SK-N-SH (cell line): ENCODE data around the gene RNF157. TPM values are rescaled to one million over a fixed set of nuclear protein-coding genes. Genes with fewer than 3 reads are reported as not detected.

Source experiments
- CTCF ChIA-PET: fragments of 300-600, 350-600 bp; formaldehyde crosslinking; extraction: SDS; loops from one replicate; lab custom pipeline; 2021; lab: Yijun Ruan, JAX
- POLR2A ChIA-PET: fragments of 350-600 bp; sonication (Branson Sonifier 250); formaldehyde crosslinking; extraction: SDS; loops from one replicate; lab custom pipeline; 2020; ENCODE audit warnings: antibody characterized with exemption, inconsistent platforms; lab: Yijun Ruan, JAX
- DNase-seq: peaks from one replicate; pipeline ENCODE4 v3.0.0; 2012
- H2AFZ ChIP-seq: fragments of 200-600 bp; sonication (generic); 2 replicates; pipeline ENCODE4 v1.8.1; 2016; ENCODE audit warnings: antibody characterized with exemption, mild to moderate bottlenecking, low read depth
- H3F3A ChIP-seq: fragments of 200-600 bp; sonication (generic); replicated peaks from 2 replicates; pipeline ENCODE3; 2016; ENCODE audit warnings: antibody characterized with exemption, mild to moderate bottlenecking; ENCODE audit not compliant: insufficient read depth
- H3K27ac ChIP-seq, 2 experiments: fragments of 200-500 bp in 1 of 2; fragments of 200-600 bp in 1 of 2; sonication (Bioruptor generic) in 1 of 2; sonication (generic), shearing (Covaris generic) in 1 of 2; 2 replicates each; pipeline versions ENCODE4 v1.5.1 to v1.6.1; 2014 to 2016; ENCODE audit warnings: low read depth in 2 of 2, inconsistent platforms in 1 of 2, low read length in 1 of 2, mild to moderate bottlenecking in 1 of 2, mixed read lengths in 1 of 2
- H3K27me3 ChIP-seq: fragments of 200-600 bp; sonication (generic), shearing (Covaris generic); 2 replicates; pipeline ENCODE4 v1.6.1; 2016; ENCODE audit warnings: mixed run types; ENCODE audit not compliant: insufficient read depth
- H3K36me3 ChIP-seq, 2 experiments: fragments of 200-500 bp in 1 of 2; fragments of 200-600 bp in 1 of 2; sonication (Bioruptor generic) in 1 of 2; sonication (generic) in 1 of 2; replicated peaks in 1 of 2; 2 replicates each; pipeline versions ENCODE3 to v1.5.1; 2014 to 2016; ENCODE audit warnings: low read length in 1 of 2, mild to moderate bottlenecking in 1 of 2; ENCODE audit not compliant: insufficient read depth in 2 of 2, control insufficient read depth in 1 of 2
- H3K4me1 ChIP-seq, 2 experiments: fragments of 200-500 bp in 1 of 2; fragments of 200-600 bp in 1 of 2; sonication (Bioruptor generic) in 1 of 2; sonication (generic), shearing (Covaris generic) in 1 of 2; 2 replicates each; pipeline versions ENCODE4 v1.5.1 to v1.6.1; 2014 to 2016; ENCODE audit warnings: low read depth in 1 of 2, low read length in 1 of 2, mixed run types in 1 of 2; ENCODE audit not compliant: insufficient read depth in 2 of 2, control insufficient read depth in 1 of 2
- H3K4me2 ChIP-seq: fragments of 200-600 bp; sonication (generic), shearing (Covaris generic); 2 replicates; pipeline ENCODE4 v1.6.1; 2017; ENCODE audit warnings: mixed run types
- H3K4me3 ChIP-seq, 2 experiments: fragments of 200-500 bp in 1 of 2; fragments of 200-600 bp in 1 of 2; sonication (Bioruptor generic) in 1 of 2; sonication (generic), shearing (Covaris generic) in 1 of 2; 2 replicates each; pipeline versions ENCODE4 v1.5.1 to v1.8.1; 2014 to 2016; ENCODE audit warnings: low read depth in 2 of 2, inconsistent platforms in 1 of 2, low read length in 1 of 2, mild to moderate bottlenecking in 1 of 2, mixed read lengths in 1 of 2, moderate library complexity in 1 of 2
- H3K79me2 ChIP-seq: fragments of 200-600 bp; sonication (generic); 2 replicates; pipeline ENCODE4 v1.8.1; 2017; ENCODE audit warnings: mild to moderate bottlenecking; ENCODE audit not compliant: insufficient read depth
- H3K9ac ChIP-seq: fragments of 200-600 bp; sonication (generic); 2 replicates; pipeline ENCODE4 v1.6.1; 2017; ENCODE audit warnings: mixed run types
- H3K9me2 ChIP-seq: fragments of 200-600 bp; sonication (generic); 2 replicates; pipeline ENCODE4 v1.6.1; 2017; ENCODE audit warnings: mixed run types
- H3K9me3 ChIP-seq: fragments of 200-600 bp; sonication (generic); 2 replicates; pipeline ENCODE4 v1.6.1; 2017; ENCODE audit warnings: mixed run types, mild to moderate bottlenecking, moderate library complexity
- H4K20me1 ChIP-seq: fragments of 200-600 bp; sonication (generic); 2 replicates; pipeline ENCODE4 v1.6.1; 2017; ENCODE audit warnings: mild to moderate bottlenecking, mixed run types; ENCODE audit not compliant: insufficient read depth
- CTCF ChIP-seq: fragments of 200-600 bp; sonication (generic); IDR thresholded peaks from 2 replicates; pipeline ENCODE4 v1.6.1; 2017; ENCODE audit warnings: antibody characterized with exemption, mild to moderate bottlenecking, moderate library complexity
- ELF1 ChIP-seq: IDR thresholded peaks from 2 replicates; pipeline ENCODE4 v1.4.0; 2012
- EP300 ChIP-seq, 2 experiments: IDR thresholded peaks; 2 replicates each; pipeline versions ENCODE4 v1.4.0 to v1.6.1; 2012; ENCODE audit warnings: borderline replicate concordance in 1 of 2, low read depth in 1 of 2, low read length in 1 of 2
- EZH2phosphoT487 ChIP-seq: fragments of 200-600 bp; sonication (generic); IDR thresholded peaks from 2 replicates; pipeline ENCODE4 v1.6.1; 2017; ENCODE audit warnings: low read depth, mixed run types, mild to moderate bottlenecking, antibody characterized with exemption, moderate library complexity, borderline replicate concordance
- FOSL2 ChIP-seq: IDR thresholded peaks from 2 replicates; pipeline ENCODE4 v1.4.0; 2012; ENCODE audit warnings: low read depth, mild to moderate bottlenecking, moderate library complexity, borderline replicate concordance
- GATA2 ChIP-seq: sonication (generic); formaldehyde crosslinking; IDR thresholded peaks from 2 replicates; pipeline ENCODE4 v1.5.0; 2020; ENCODE audit warnings: mild to moderate bottlenecking, missing genetic modification reagents
- MAX ChIP-seq: IDR thresholded peaks from 2 replicates; pipeline ENCODE4 v1.4.0; 2012; ENCODE audit warnings: low read depth
- MXI1 ChIP-seq: IDR thresholded peaks from 2 replicates; pipeline ENCODE4 v1.6.1; 2012; ENCODE audit warnings: mild to moderate bottlenecking, low read depth, low read length, improper control_type of control experiment
- NFIC ChIP-seq: IDR thresholded peaks from 2 replicates; pipeline ENCODE4 v1.4.0; 2012; ENCODE audit warnings: borderline replicate concordance
- NRF1 ChIP-seq: IDR thresholded peaks from 2 replicates; pipeline ENCODE4 v1.6.1; 2012; ENCODE audit warnings: low read depth, mild to moderate bottlenecking, low read length
- PBX3 ChIP-seq: IDR thresholded peaks from 2 replicates; pipeline ENCODE4; 2012
- POLR2AphosphoS5 ChIP-seq: IDR thresholded peaks from 2 replicates; pipeline ENCODE4 v1.6.1; 2012; ENCODE audit warnings: low read depth, low read length
- RXRA ChIP-seq: IDR thresholded peaks from 2 replicates; pipeline ENCODE4 v1.4.0; 2012; ENCODE audit warnings: low read depth, mild to moderate bottlenecking, borderline replicate concordance
- SIN3A ChIP-seq: IDR thresholded peaks from 2 replicates; pipeline ENCODE4 v1.6.1; 2012; ENCODE audit warnings: low read depth, mild to moderate bottlenecking, low read length, moderate library complexity, borderline replicate concordance
- SMC3 ChIP-seq: IDR thresholded peaks from 2 replicates; pipeline ENCODE4 v1.6.1; 2012; ENCODE audit warnings: low read depth, low read length, improper control_type of control experiment
- TAF1 ChIP-seq: IDR thresholded peaks from 2 replicates; pipeline ENCODE4 v1.6.1; 2012; ENCODE audit warnings: low read depth, mild to moderate bottlenecking, low read length, moderate library complexity, borderline replicate concordance
- TCF12 ChIP-seq: IDR thresholded peaks from 2 replicates; pipeline ENCODE4 v1.4.0; 2012
- TEAD4 ChIP-seq: IDR thresholded peaks from 2 replicates; pipeline ENCODE4 v1.4.0; 2012; ENCODE audit warnings: mild to moderate bottlenecking, borderline replicate concordance; ENCODE audit not compliant: insufficient read depth
- YY1 ChIP-seq: IDR thresholded peaks from 2 replicates; pipeline ENCODE4 v1.4.0; 2012; ENCODE audit warnings: low read depth, mild to moderate bottlenecking
- WGBS: methylation state at CpG from one replicate; pipeline ENCODE4 v1.1.6; 2017; ENCODE audit warnings: low lambda C conversion rate; 5-methylcytosine and 5-hydroxymethylcytosine counted together
- polyA plus RNA-seq, 3 experiments: library from polyadenylated mRNA; depleted of rRNA; stranded (reverse); fragments of >200 nt; gene quantifications; 2 replicates each; pipeline ENCODE4 v1.2.3, GENCODE V29; 2012

The RNF157 gene
- polyA plus RNA-seq, 1 of the 3 experiments (the other 2 are of a cell fraction): 5.2 TPM

GRCh38 chr17:76136276-76137000, 103.9 kb downstream of the RNF157 start:
- Histone ChIP-seq H3K4me1 (peaks cover 0 to 9% of the 10 kb centered on the region in 2 experiments; a peak in 1 of 4 replicates), H3K27ac (no peak overlapping the region), H3K9me2 (no peaks in the 10 kb centered on the region), H4K20me1 (no peaks in the 10 kb centered on the region), H3F3A (no peaks in the 10 kb centered on the region), H3K79me2 (no peaks in the 10 kb centered on the region), H3K4me2 (no peak overlapping the region), H3K27me3 (peaks cover 20% of the 10 kb centered on the region; the same call in 1 of the 2 replicates), H3K4me3 (no peak overlapping the region), H3K9me3 (no peaks in the 10 kb centered on the region), H3K36me3 (no peaks in the 10 kb centered on the region), H2AFZ (no peak overlapping the region), H3K9ac (no peak overlapping the region)
- ChIA-PET POLR2A (no interaction called here), CTCF (interaction anchor here (1.0 to 18.8 kb wide), 4 partner anchors 9 to 145 kb away, joined by 3 to 332 read pairs (median 52); no protein-coding TSS in a partner anchor)
- no peak for TF ChIP-seq SIN3A
- TF ChIP-seq SMC3: no peak
- TF ChIP-seq ELF1: no peak
- no peak for TF ChIP-seq GATA2 (CRISPR knock-in tag)
- TF ChIP-seq MXI1: no peak
- TF ChIP-seq NRF1: no peak
- TF ChIP-seq CTCF: no peak
- no peak for TF ChIP-seq PBX3
- TF ChIP-seq EZH2phosphoT487: no peak
- no peak for TF ChIP-seq FOSL2
- no peak for TF ChIP-seq TAF1
- WGBS: 74% methylated on average over 16 of the region's 16 CpGs
- peak; percentile 55 for DNase-seq

GRCh38 chr17:76135810-76136188, 104.5 kb downstream of the RNF157 start:
- 82% methylated on average over 8 of the region's 8 CpGs for WGBS
- H4K20me1 ChIP-seq: no peaks in the 10 kb centered on the region
- H3K9ac ChIP-seq: no peak overlapping the region
- DNase-seq: no peak
- H2AFZ ChIP-seq: no peak overlapping the region
- H3K9me3 ChIP-seq: no peaks in the 10 kb centered on the region
- no peak overlapping the region for H3K27ac ChIP-seq
- ChIA-PET CTCF (interaction anchor here (1.0 to 18.8 kb wide), 4 partner anchors 9 to 146 kb away, joined by 3 to 332 read pairs (median 52); no protein-coding TSS in a partner anchor), POLR2A (no interaction called here)
- no peaks in the 10 kb centered on the region for H3K36me3 ChIP-seq
- no peaks in the 10 kb centered on the region for H3K9me2 ChIP-seq
- H3K4me3 ChIP-seq: no peak overlapping the region
- no peaks in the 10 kb centered on the region for H3K79me2 ChIP-seq
- no peaks in the 10 kb centered on the region for H3F3A ChIP-seq
- H3K4me2 ChIP-seq: no peak overlapping the region
- peaks cover 20% of the 10 kb centered on the region; the same call in 1 of the 2 replicates for H3K27me3 ChIP-seq
- H3K4me1 ChIP-seq: peaks cover 0 to 5% of the 10 kb centered on the region in 2 experiments; a peak in 1 of 4 replicates
- TF ChIP-seq PBX3: no peak
- TF ChIP-seq MXI1: no peak
- TF ChIP-seq TEAD4: no peak
- no peak for TF ChIP-seq EP300 (IDR thresholded peaks at IDR 0.05; ENCODE audit: borderline replicate concordance in 1 of 2, low read depth in 1 of 2, low read length in 1 of 2)
- no peak for TF ChIP-seq POLR2AphosphoS5
- no peak for TF ChIP-seq NFIC
- no peak for TF ChIP-seq TCF12
- TF ChIP-seq MAX: no peak
- no peak for TF ChIP-seq RXRA
- no peak for TF ChIP-seq YY1
- no peak for TF ChIP-seq CTCF
- TF ChIP-seq FOSL2: no peak
